ENCODE results near the gene MAP6D1.
A peak's percentile ranks its signal among the peaks of the same experiment; 100 is the strongest.

MAP6D1 gene

GRCh38 chr3:183825456-183826161 lies at the start of gene MAP6D1:
TSS of gene MAP6D1 (minus strand) at chr3:183825577. CDS start at chr3:183825547, 30 bp downstream.
- DNase-seq, result peak; percentile 23

GRCh38 chr3:183873914-183874313 lies 48.5 kb upstream of the MAP6D1 start:
- no peak for DNase-seq

- no peak for DNase-seq
Measured at GRCh38 chr3:183871541-183871940, 46.2 kb upstream of the MAP6D1 start.

- DNase-seq, result no peak
Measured at GRCh38 chr3:183870563-183870962, 45.2 kb upstream of the MAP6D1 start.

GRCh38 chr3:183868796-183869195 lies 43.4 kb upstream of the MAP6D1 start:
- no peak for DNase-seq

GRCh38 chr3:183862610-183863009 lies 37.2 kb upstream of the MAP6D1 start:
- no peak for DNase-seq

GRCh38 chr3:183857863-183858262 lies 32.5 kb upstream of the MAP6D1 start:
- DNase-seq, result no peak

- no peak for DNase-seq
Measured at GRCh38 chr3:183854318-183855035, 29.1 kb upstream of the MAP6D1 start.

- no peak for DNase-seq
Measured at GRCh38 chr3:183845608-183846288, 20.4 kb upstream of the MAP6D1 start.

- no peak for DNase-seq
Measured at GRCh38 chr3:183845090-183845489, 19.7 kb upstream of the MAP6D1 start.

GRCh38 chr3:183844606-183845005 lies 19.2 kb upstream of the MAP6D1 start:
- no peak for DNase-seq

GRCh38 chr3:183839751-183840150 lies 14.4 kb upstream of the MAP6D1 start:
- no peak for DNase-seq

GRCh38 chr3:183837894-183838293 lies 12.5 kb upstream of the MAP6D1 start:
- DNase-seq, result no peak

- no peak for DNase-seq
Measured at GRCh38 chr3:183837390-183837789, 12.0 kb upstream of the MAP6D1 start.

GRCh38 chr3:183833516-183833915 lies 8.1 kb upstream of the MAP6D1 start:
- no peak for DNase-seq

GRCh38 chr3:183830187-183830586 lies 4.8 kb upstream of the MAP6D1 start:
- no peak for DNase-seq

GRCh38 chr3:183829466-183829865 lies 4.1 kb upstream of the MAP6D1 start:
- DNase-seq, result no peak

- DNase-seq, result no peak
Measured at GRCh38 chr3:183828538-183828870, 3.1 kb upstream of the MAP6D1 start.

GRCh38 chr3:183827809-183828537 lies 2.6 kb upstream of the MAP6D1 start:
- no peak for DNase-seq

- no peak for DNase-seq
Measured at GRCh38 chr3:183826448-183827250, 1.3 kb upstream of the MAP6D1 start.

- no peak for DNase-seq
Measured at GRCh38 chr3:183824761-183825455, 469 bp downstream of the MAP6D1 start.

- no peak for DNase-seq
Measured at GRCh38 chr3:183823963-183824362, 1.4 kb downstream of the MAP6D1 start.

All from T1000 (cell line).